H1 (cell line): ENCODE measurements around the gene COL20A1. TPM values are rescaled to one million over a fixed set of nuclear protein-coding genes. Genes with fewer than 3 reads are reported as not detected.

Experiments used
- CTCF ChIA-PET: fragments of 300-600 bp; sonication (Branson Sonifier 250); formaldehyde crosslinking; loops from one replicate; lab custom pipeline; 2021; ENCODE audit not compliant: partially characterized antibody; lab: Charles Lee
- POLR2A ChIA-PET: fragments of 300-600 bp; sonication (Branson Sonifier 250); formaldehyde crosslinking; loops from one replicate; lab custom pipeline; 2021; ENCODE audit warnings: inconsistent platforms; ENCODE audit not compliant: partially characterized antibody; lab: Charles Lee
- DNase-seq, 2 experiments: peaks; one replicate each; pipeline versions ENCODE4 v3.0.0 to v3.0.0-alpha.2; 2010 to 2022; ENCODE audit warnings: low spot score in 2 of 2, low read depth in 1 of 2, mixed read lengths in 1 of 2
- FAIRE-seq: peaks from 2 replicates; lab custom pipeline; 2011; peaks lifted over from hg19 to GRCh38; lab: Jason Lieb, UNC
- H2AFZ ChIP-seq: 2 replicates; pipeline ENCODE4 v1.8.1; 2012; ENCODE audit warnings: low read length, inconsistent platforms
- H2AK5ac ChIP-seq: 2 replicates; pipeline ENCODE4 v1.6.1; 2013; ENCODE audit warnings: low read depth, low read length
- H2BK120ac ChIP-seq: replicated peaks from 2 replicates; pipeline ENCODE3; 2013; ENCODE audit warnings: low read depth, low read length, inconsistent platforms
- H2BK12ac ChIP-seq: 2 replicates; pipeline ENCODE4 v1.6.1; 2013; ENCODE audit warnings: low read depth, low read length
- H2BK15ac ChIP-seq: 2 replicates; pipeline ENCODE4 v1.6.1; 2013; ENCODE audit warnings: low read length
- H2BK20ac ChIP-seq: 2 replicates; pipeline ENCODE4 v1.6.1; 2013; ENCODE audit warnings: low read length
- H2BK5ac ChIP-seq: 2 replicates; pipeline ENCODE4 v1.6.1; 2013; ENCODE audit warnings: low read depth, low read length
- H3K14ac ChIP-seq: 2 replicates; pipeline ENCODE4 v1.6.1; 2013; ENCODE audit warnings: inconsistent platforms; ENCODE audit not compliant: insufficient read length
- H3K18ac ChIP-seq: 2 replicates; pipeline ENCODE4 v1.6.1; 2013; ENCODE audit warnings: low read length; ENCODE audit errors: extremely low read depth
- H3K23ac ChIP-seq: 2 replicates; pipeline ENCODE4 v1.6.1; 2013; ENCODE audit warnings: inconsistent platforms; ENCODE audit not compliant: insufficient read length
- H3K23me2 ChIP-seq: 2 replicates; pipeline ENCODE4 v1.6.1; 2013; ENCODE audit warnings: low read depth, low read length
- H3K27ac ChIP-seq: 2 replicates; pipeline ENCODE4 v1.6.1; 2011; ENCODE audit warnings: low read depth, low read length, inconsistent platforms
- H3K27me3 ChIP-seq, 4 experiments: replicated peaks in 1 of 4; 1 replicate in 1 of 4; 2 replicates in 3 of 4; pipeline versions ENCODE4 v1.6.1 to v1.8.1; 2011 to 2013; ENCODE audit warnings: low read length in 3 of 4, mild to moderate bottlenecking in 3 of 4, inconsistent platforms in 2 of 4, mixed read lengths in 2 of 4, moderate library complexity in 1 of 4; ENCODE audit not compliant: control insufficient read depth in 3 of 4, insufficient read depth in 3 of 4; ENCODE audit errors: extremely low read depth in 1 of 4
- H3K36me3 ChIP-seq, 4 experiments: 2 replicates each; pipeline versions ENCODE4 v1.6.1 to v1.8.1; 2011 to 2013; ENCODE audit warnings: mild to moderate bottlenecking in 4 of 4, low read length in 3 of 4, moderate library complexity in 2 of 4, control low read depth in 1 of 4, inconsistent platforms in 1 of 4; ENCODE audit not compliant: insufficient read depth in 4 of 4, control insufficient read depth in 2 of 4
- H3K4ac ChIP-seq: replicated peaks from 2 replicates; pipeline ENCODE3; 2013; ENCODE audit warnings: low read length, low read depth, mixed read lengths, inconsistent platforms; ENCODE audit not compliant: insufficient read length
- H3K4me1 ChIP-seq, 4 experiments: replicated peaks in 1 of 4; 1 replicate in 1 of 4; 2 replicates in 3 of 4; pipeline versions ENCODE4 v1.6.1 to v1.8.1; 2011 to 2013; ENCODE audit warnings: low read length in 3 of 4, inconsistent platforms in 2 of 4, mixed read lengths in 1 of 4; ENCODE audit not compliant: insufficient read depth in 4 of 4, control insufficient read depth in 3 of 4
- H3K4me2 ChIP-seq, 2 experiments: 2 replicates each; pipeline versions ENCODE4 v1.6.1 to v1.8.1; 2011 to 2013; ENCODE audit warnings: low read depth in 2 of 2, low read length in 2 of 2, control low read depth in 1 of 2, inconsistent platforms in 1 of 2, mild to moderate bottlenecking in 1 of 2; ENCODE audit not compliant: insufficient read depth in 1 of 2
- H3K4me3 ChIP-seq, 4 experiments: fragments of 200-600, 300-600 bp in 1 of 4; sonication (generic), shearing (Covaris generic), sonication (Bioruptor Twin) in 1 of 4; 2 replicates each; pipeline versions ENCODE4 v1.5.1 to v1.8.1; 2011 to 2016; ENCODE audit warnings: low read length in 4 of 4, low read depth in 3 of 4, control low read depth in 2 of 4, inconsistent platforms in 2 of 4, mild to moderate bottlenecking in 2 of 4, mixed read lengths in 1 of 4, moderate library complexity in 1 of 4; ENCODE audit not compliant: insufficient read depth in 2 of 4; ENCODE audit errors: extremely low read depth in 1 of 4
- H3K56ac ChIP-seq: replicated peaks from 2 replicates; pipeline ENCODE3; 2013; ENCODE audit warnings: low read depth, mild to moderate bottlenecking, mixed read lengths, low read length, inconsistent platforms; ENCODE audit not compliant: insufficient read length
- H3K79me1 ChIP-seq: 2 replicates; pipeline ENCODE4 v1.6.1; 2013; ENCODE audit warnings: low read depth, low read length, control low read depth
- H3K79me2 ChIP-seq, 2 experiments: 2 replicates each; pipeline versions ENCODE4 v1.6.1 to v1.8.1; 2012 to 2013; ENCODE audit warnings: low read length in 2 of 2, mild to moderate bottlenecking in 2 of 2, inconsistent platforms in 1 of 2; ENCODE audit not compliant: insufficient read depth in 2 of 2, control insufficient read depth in 1 of 2
- H3K9ac ChIP-seq, 4 experiments: replicated peaks in 1 of 4; 1 replicate in 1 of 4; 2 replicates in 3 of 4; pipeline versions ENCODE4 v1.6.1 to v1.8.1; 2011 to 2013; ENCODE audit warnings: low read depth in 3 of 4, low read length in 3 of 4, control low read depth in 2 of 4, mild to moderate bottlenecking in 2 of 4, moderate library complexity in 2 of 4, inconsistent platforms in 1 of 4; ENCODE audit errors: extremely low read depth in 1 of 4
- H3K9me3 ChIP-seq, 2 experiments: 2 replicates each; pipeline versions ENCODE4 v1.6.1 to v1.8.1; 2012 to 2013; ENCODE audit warnings: mild to moderate bottlenecking in 2 of 2, moderate library complexity in 2 of 2, control low read depth in 1 of 2, inconsistent platforms in 1 of 2, low read depth in 1 of 2, low read length in 1 of 2, mixed read lengths in 1 of 2; ENCODE audit not compliant: insufficient read depth in 2 of 2
- H4K20me1 ChIP-seq, 2 experiments: replicated peaks in 1 of 2; 2 replicates each; pipeline versions ENCODE3 to v1.8.1; 2011 to 2013; ENCODE audit warnings: inconsistent platforms in 2 of 2, low read length in 2 of 2, mild to moderate bottlenecking in 1 of 2; ENCODE audit not compliant: insufficient read depth in 2 of 2, control insufficient read depth in 1 of 2
- H4K5ac ChIP-seq: 2 replicates; pipeline ENCODE4 v1.6.1; 2013; ENCODE audit warnings: low read length, low read depth, mixed read lengths, inconsistent platforms; ENCODE audit not compliant: insufficient read length
- H4K8ac ChIP-seq: 2 replicates; pipeline ENCODE4 v1.8.0; 2013; ENCODE audit warnings: mild to moderate bottlenecking, moderate library complexity, low read length, inconsistent platforms; ENCODE audit not compliant: insufficient read depth; ENCODE audit errors: extremely low read depth
- H4K91ac ChIP-seq: replicated peaks from 2 replicates; pipeline ENCODE3; 2013; ENCODE audit warnings: low read length, mixed read lengths, inconsistent platforms; ENCODE audit not compliant: insufficient read length
- CREB1 ChIP-seq: IDR thresholded peaks from 2 replicates; pipeline ENCODE4 v1.6.1; 2012; ENCODE audit warnings: inconsistent platforms
- GABPA ChIP-seq: IDR thresholded peaks from 2 replicates; pipeline ENCODE4 v1.6.1; 2011; ENCODE audit warnings: mild to moderate bottlenecking, low read length, moderate library complexity, borderline replicate concordance; ENCODE audit not compliant: insufficient read depth
- POLR2AphosphoS5 ChIP-seq: IDR thresholded peaks from 2 replicates; pipeline ENCODE4 v1.6.1; 2011; ENCODE audit warnings: low read depth, low read length
- RXRA ChIP-seq: IDR thresholded peaks from 2 replicates; pipeline ENCODE4 v1.6.1; 2011; ENCODE audit warnings: low read depth, mild to moderate bottlenecking, low read length, moderate library complexity; ENCODE audit not compliant: insufficient read depth
- SP2 ChIP-seq: IDR thresholded peaks from 2 replicates; pipeline ENCODE4 v1.6.1; 2012; ENCODE audit warnings: mild to moderate bottlenecking, low read length, inconsistent platforms
- TAF1 ChIP-seq: IDR thresholded peaks from 2 replicates; pipeline ENCODE4 v1.6.1; 2011; ENCODE audit warnings: mild to moderate bottlenecking, low read depth, low read length
- TBP ChIP-seq: IDR thresholded peaks from 2 replicates; pipeline ENCODE4 v1.6.1; 2011; ENCODE audit warnings: low read depth, low read length, improper control_type of control experiment
- YY1 ChIP-seq: IDR thresholded peaks from 2 replicates; pipeline ENCODE4 v1.6.1; 2011; ENCODE audit warnings: low read depth, mild to moderate bottlenecking, low read length
- WGBS, 2 experiments: shearing (Covaris generic) in 1 of 2; methylation state at CpG; one replicate each; pipeline versions ENCODE4 v1.1.6 to v1.1.7; 2013 to 2015; ENCODE audit warnings: low lambda C conversion rate in 2 of 2, mixed read lengths in 2 of 2, inconsistent platforms in 1 of 2, low coverage in 1 of 2, missing lambda C conversion rate in 1 of 2; ENCODE audit not compliant: insufficient replicate concordance in 2 of 2, insufficient coverage in 1 of 2, insufficient read length in 1 of 2; ENCODE audit errors: extremely low coverage in 1 of 2, missing lambda C conversion rate in 1 of 2; 5-methylcytosine and 5-hydroxymethylcytosine counted together
- polyA plus RNA-seq, 7 experiments: library from polyadenylated mRNA; depleted of rRNA in 3 of 7; stranded (reverse) in 5 of 7; unstranded in 2 of 7; fragments of >200 nt in 5 of 7; fragments of 200-250 nt in 2 of 7; gene quantifications; 1 replicate in 5 of 7; 2 replicates in 1 of 7; 4 replicates in 1 of 7; pipeline versions ENCODE4 v1.2.1 to v1.2.3, GENCODE V29; 2011 to 2013; ENCODE audit warnings: missing spikeins in 2 of 7, mixed read lengths in 2 of 7
- total RNA-seq: library from RNA; stranded (reverse); fragmentation: NEBNext Ultra II Directional; extraction: Animal tissue kit (Norgen Biotek cat#: 25700); gene quantifications from 2 replicates; pipeline ENCODE4 v1.2.1, GENCODE V29; 2021
- TF ChIP-seq, protein P1 (sequence below): IDR thresholded peaks from 2 replicates; pipeline ENCODE4 v1.6.1; 2011; ENCODE audit warnings: low read length, improper control_type of control experiment

COL20A1 gene
- total and polyA plus RNA-seq, 2 of the 8 experiments (the other 6 are each of a cell fraction or from before 2014, with no cell fraction given): 0.19 to 0.21 TPM

DNA sequence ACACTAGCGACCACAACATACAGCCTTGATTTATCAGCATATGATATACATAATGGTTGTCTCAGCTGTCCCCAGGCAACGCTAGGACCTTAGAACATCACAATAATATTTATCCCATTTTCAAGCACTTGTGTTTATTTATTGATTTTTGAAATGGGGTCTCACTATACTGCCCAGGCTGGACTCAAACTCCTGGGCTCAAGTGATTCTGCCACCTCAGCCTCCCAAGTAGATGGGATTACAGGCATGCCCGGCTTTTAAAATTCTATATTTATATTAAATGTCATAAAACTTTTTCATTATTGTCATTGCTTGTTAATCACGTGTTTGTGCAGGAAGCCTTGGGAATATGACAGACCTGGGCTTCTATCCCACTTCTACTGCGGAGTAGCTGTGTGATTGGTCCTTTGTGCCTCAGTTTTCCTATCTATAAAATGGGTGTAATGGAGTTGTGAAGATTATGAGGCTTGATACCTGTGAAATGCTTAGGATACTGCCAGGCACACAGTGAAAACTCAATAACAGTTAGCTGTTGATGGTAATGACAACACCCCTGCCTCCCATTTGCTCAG lies 10.2 kb downstream of the COL20A1 start:
- TF ChIP-seq SP2: no peak
- no peak for TF ChIP-seq TBP
- no peak for TF ChIP-seq TAF1
- no peak for TF ChIP-seq RXRA
- TF ChIP-seq POLR2AphosphoS5: no peak
- TF ChIP-seq CREB1: no peak
- TF ChIP-seq YY1: no peak
- no peak for TF ChIP-seq GABPA
- TF ChIP-seq, protein P1, sequence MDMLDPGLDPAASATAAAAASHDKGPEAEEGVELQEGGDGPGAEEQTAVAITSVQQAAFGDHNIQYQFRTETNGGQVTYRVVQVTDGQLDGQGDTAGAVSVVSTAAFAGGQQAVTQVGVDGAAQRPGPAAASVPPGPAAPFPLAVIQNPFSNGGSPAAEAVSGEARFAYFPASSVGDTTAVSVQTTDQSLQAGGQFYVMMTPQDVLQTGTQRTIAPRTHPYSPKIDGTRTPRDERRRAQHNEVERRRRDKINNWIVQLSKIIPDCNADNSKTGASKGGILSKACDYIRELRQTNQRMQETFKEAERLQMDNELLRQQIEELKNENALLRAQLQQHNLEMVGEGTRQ: no peak
- Histone ChIP-seq H4K91ac (no peak overlapping the region), H2AK5ac (no peak overlapping the region), H4K8ac (no peak overlapping the region), H2BK12ac (no peak overlapping the region; the same call in 1 of the 2 replicates), H3K23ac (no peak overlapping the region), H3K4me1 (no peaks in the 10 kb centered on the region), H3K27me3 (peaks cover 0 to 4% (median 2%) of the 10 kb centered on the region in 4 experiments; a peak in 2 of 7 replicates), H3K79me2 (no peaks in the 10 kb centered on the region), H3K56ac (no peak overlapping the region), H3K27ac (no peak overlapping the region), H3K14ac (no peak overlapping the region), H2BK120ac (no peak overlapping the region), H3K79me1 (no peaks in the 10 kb centered on the region), H3K9me3 (no peaks in the 10 kb centered on the region), H3K18ac (no peak overlapping the region), H3K4ac (no peak overlapping the region), H3K9ac (no peak overlapping the region), H4K20me1 (no peaks in the 10 kb centered on the region), H3K4me3 (no peak overlapping the region), H4K5ac (no peak overlapping the region), H2AFZ (no peak overlapping the region), H3K36me3 (no peaks in the 10 kb centered on the region), H2BK15ac (no peak overlapping the region), H2BK5ac (no peak overlapping the region), H3K23me2 (no peaks in the 10 kb centered on the region), H3K4me2 (no peak overlapping the region), H2BK20ac (no peak overlapping the region)
- 82% methylated on average over 5 of the region's 5 CpGs; no CpG with 5 or more reads in 1 of the 2 experiments for WGBS, 2 experiments
- CTCF ChIA-PET: interaction anchor here (1.7 kb wide), 1 partner anchor 12 kb away, joined by 7 read pairs; no protein-coding TSS in a partner anchor
- DNase-seq (no peak), FAIRE-seq (no peak)
- POLR2A ChIA-PET: no interaction called here
